Neural cell (in vitro differentiated cells): ENCODE measurements around the gene ASB6. TPM values are rescaled to one million over a fixed set of nuclear protein-coding genes. Genes with fewer than 3 reads are reported as not detected.

Experiments used
- H2AFZ ChIP-seq: fragments of 200-600, 300-800 bp; sonication (generic), shearing (Covaris generic); 2 replicates; pipeline ENCODE4 v1.6.0; 2014; ENCODE audit warnings: low read depth, mild to moderate bottlenecking, antibody characterized with exemption, low read length, moderate library complexity
- H3F3A ChIP-seq: fragments of 200-600 bp; shearing (Covaris generic); 2 replicates; pipeline ENCODE4 v1.6.1; 2016; ENCODE audit warnings: mild to moderate bottlenecking, moderate library complexity, mixed read lengths, antibody characterized with exemption, low read length; ENCODE audit not compliant: insufficient read depth, poor library complexity, severe bottlenecking
- H3K27ac ChIP-seq: fragments of 200-600, 300-800 bp; sonication (generic), shearing (Covaris generic); 2 replicates; pipeline ENCODE4 v1.5.1; 2014; ENCODE audit warnings: mild to moderate bottlenecking, low read length, moderate library complexity
- H3K27me3 ChIP-seq: fragments of 300-800, 200-600 bp; sonication (generic), shearing (Covaris generic); 2 replicates; pipeline ENCODE4 v1.6.0; 2014; ENCODE audit warnings: mild to moderate bottlenecking, low read depth, low read length, moderate library complexity; ENCODE audit not compliant: insufficient read depth
- H3K36me3 ChIP-seq: fragments of 300-800, 200-600 bp; sonication (generic), shearing (Covaris generic); 2 replicates; pipeline ENCODE4 v1.5.1; 2014; ENCODE audit warnings: mild to moderate bottlenecking, antibody characterized with exemption, low read length, moderate library complexity; ENCODE audit not compliant: insufficient read depth
- H3K4me2 ChIP-seq: fragments of 300-800, 200-600 bp; sonication (generic), shearing (Covaris generic); 2 replicates; pipeline ENCODE4 v1.6.0; 2014; ENCODE audit warnings: mild to moderate bottlenecking, low read length
- H3K4me3 ChIP-seq: fragments of 300-800, 200-600 bp; sonication (generic), shearing (Covaris generic); 2 replicates; pipeline ENCODE4 v1.5.1; 2014; ENCODE audit warnings: mild to moderate bottlenecking, low read length, moderate library complexity
- H3K79me2 ChIP-seq: fragments of 200-600 bp; shearing (Covaris generic); replicated peaks from 2 replicates; pipeline ENCODE4 v1.6.0; 2014; ENCODE audit warnings: mild to moderate bottlenecking, low read length, moderate library complexity; ENCODE audit not compliant: insufficient read depth
- H3K9ac ChIP-seq: fragments of 300-800, 200-600 bp; sonication (generic), shearing (Covaris generic); 2 replicates; pipeline ENCODE4 v1.6.1; 2016; ENCODE audit warnings: mild to moderate bottlenecking, low read length, mixed read lengths
- H3K9me2 ChIP-seq: fragments of 200-600 bp; shearing (Covaris generic); 2 replicates; pipeline ENCODE4 v1.6.1; 2016; ENCODE audit warnings: mild to moderate bottlenecking, low read length, mixed read lengths; ENCODE audit not compliant: insufficient read depth
- H3K9me3 ChIP-seq: fragments of 200-600, 300-800 bp; sonication (generic), shearing (Covaris generic); 2 replicates; pipeline ENCODE4 v1.6.1; 2016; ENCODE audit warnings: mild to moderate bottlenecking, mixed run types, low read length, moderate library complexity, mixed read lengths
- H4K20me1 ChIP-seq: fragments of 200-600 bp; shearing (Covaris generic); 2 replicates; pipeline ENCODE4 v1.6.1; 2016; ENCODE audit warnings: mild to moderate bottlenecking, mixed run types; ENCODE audit not compliant: insufficient read depth
- CTCF ChIP-seq: fragments of 450-650 bp; IDR thresholded peaks from 2 replicates; pipeline ENCODE4 v1.5.1; 2014; ENCODE audit warnings: antibody characterized with exemption, mild to moderate bottlenecking, moderate library complexity; ENCODE audit not compliant: poor library complexity, severe bottlenecking
- EP300 ChIP-seq: fragments of 450-650 bp; conservative IDR thresholded peaks from 2 replicates; pipeline ENCODE4 v1.6.1; 2014; ENCODE audit warnings: antibody characterized with exemption, mild to moderate bottlenecking, moderate library complexity; ENCODE audit not compliant: poor library complexity, severe bottlenecking
- EZH2 ChIP-seq: fragments of 200-600, 300-800 bp; shearing (Covaris generic), sonication (generic); IDR thresholded peaks from 2 replicates; pipeline ENCODE4 v1.6.1; 2014; ENCODE audit warnings: antibody characterized with exemption, low read length, borderline replicate concordance, mild to moderate bottlenecking; ENCODE audit not compliant: insufficient read depth, poor library complexity, severe bottlenecking
- MXI1 ChIP-seq: fragments of 450-650 bp; conservative IDR thresholded peaks from 2 replicates; pipeline ENCODE4 v1.6.1; 2014; ENCODE audit warnings: antibody characterized with exemption, mild to moderate bottlenecking; ENCODE audit not compliant: poor library complexity, severe bottlenecking
- POLR2AphosphoS5 ChIP-seq: IDR thresholded peaks from 2 replicates; pipeline ENCODE4 v1.6.1; 2012
- RAD21 ChIP-seq: fragments of 450-650 bp; conservative IDR thresholded peaks from 2 replicates; pipeline ENCODE4 v1.6.1; 2014; ENCODE audit warnings: antibody characterized with exemption, mild to moderate bottlenecking, moderate library complexity
- SMC3 ChIP-seq: fragments of 450-650 bp; conservative IDR thresholded peaks from 2 replicates; pipeline ENCODE4 v1.6.1; 2014; ENCODE audit warnings: antibody characterized with exemption, mild to moderate bottlenecking, moderate library complexity; ENCODE audit not compliant: poor library complexity
- TAF1 ChIP-seq: IDR thresholded peaks from 2 replicates; pipeline ENCODE4 v1.6.1; 2012; ENCODE audit warnings: low read depth
- polyA plus RNA-seq: library from polyadenylated mRNA; depleted of rRNA; stranded (reverse); fragments of >200 nt; gene quantifications from 2 replicates; pipeline ENCODE4 v1.2.3, GENCODE V29; 2014
- TF ChIP-seq, protein P1 (sequence below): IDR thresholded peaks from 2 replicates; pipeline ENCODE4 v1.6.1; 2012; ENCODE audit warnings: borderline replicate concordance

The ASB6 gene
- polyA plus RNA-seq, 1 donor from 2014 or later, result 18.4 TPM

DNA sequence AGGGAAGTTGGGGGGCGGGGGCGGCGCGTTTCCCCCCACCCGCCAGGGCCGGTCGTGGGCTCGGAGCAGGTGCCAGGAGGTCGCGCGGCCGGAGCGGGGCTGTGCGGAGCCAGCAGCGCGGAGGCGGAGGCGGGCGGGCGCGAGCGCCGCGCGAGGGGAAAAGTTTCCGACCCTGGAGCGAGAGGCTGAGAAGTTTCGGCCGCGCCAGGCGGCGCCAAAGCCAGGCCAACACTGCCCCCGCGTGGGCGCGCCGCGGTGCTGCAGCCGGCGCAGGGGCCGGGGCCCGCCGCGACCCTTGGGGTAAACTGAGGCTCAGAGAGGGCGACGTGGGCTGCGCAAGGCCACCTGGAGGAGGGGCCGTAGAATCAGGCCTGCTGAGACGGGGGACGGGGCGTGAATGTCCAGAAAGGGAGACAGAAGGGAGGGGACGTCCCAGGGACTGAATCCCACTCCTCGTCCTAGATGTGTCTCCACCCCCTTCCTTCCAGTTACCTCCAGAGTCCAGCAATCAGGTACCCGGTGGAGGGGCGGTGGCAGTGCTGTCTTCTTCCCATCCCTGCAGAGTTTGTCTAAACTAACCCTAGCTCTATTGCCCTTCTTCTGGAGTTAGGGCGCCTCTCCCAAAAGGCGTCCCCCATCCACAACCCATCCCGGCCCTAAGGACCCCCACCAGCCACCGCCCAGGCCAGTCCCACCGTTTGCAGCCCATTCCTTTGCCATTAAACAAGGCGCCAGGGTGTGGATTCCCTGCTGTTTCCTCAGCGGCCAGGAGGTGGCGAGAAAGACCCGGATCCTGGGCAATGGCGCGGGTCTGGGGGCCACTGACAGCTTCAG is 31.3 kb downstream of the ASB6 start:
- Histone ChIP-seq H4K20me1 (no peaks in the 10 kb centered on the region), H2AFZ (no peak overlapping the region), H3K9ac (peak overlapping the region; percentile 40), H3K36me3 (no peaks in the 10 kb centered on the region), H3K4me2 (no peak overlapping the region), H3K27ac (no peak overlapping the region), H3K4me3 (peak overlapping the region; percentile 52), H3K79me2 (no peaks in the 10 kb centered on the region), H3K9me2 (no peaks in the 10 kb centered on the region), H3K9me3 (no peaks in the 10 kb centered on the region), H3K27me3 (no peaks in the 10 kb centered on the region), H3F3A (no peaks in the 10 kb centered on the region)
- peak; percentile 100 for TF ChIP-seq SMC3
- peak; percentile 62 for TF ChIP-seq MXI1
- TF ChIP-seq, protein P1, sequence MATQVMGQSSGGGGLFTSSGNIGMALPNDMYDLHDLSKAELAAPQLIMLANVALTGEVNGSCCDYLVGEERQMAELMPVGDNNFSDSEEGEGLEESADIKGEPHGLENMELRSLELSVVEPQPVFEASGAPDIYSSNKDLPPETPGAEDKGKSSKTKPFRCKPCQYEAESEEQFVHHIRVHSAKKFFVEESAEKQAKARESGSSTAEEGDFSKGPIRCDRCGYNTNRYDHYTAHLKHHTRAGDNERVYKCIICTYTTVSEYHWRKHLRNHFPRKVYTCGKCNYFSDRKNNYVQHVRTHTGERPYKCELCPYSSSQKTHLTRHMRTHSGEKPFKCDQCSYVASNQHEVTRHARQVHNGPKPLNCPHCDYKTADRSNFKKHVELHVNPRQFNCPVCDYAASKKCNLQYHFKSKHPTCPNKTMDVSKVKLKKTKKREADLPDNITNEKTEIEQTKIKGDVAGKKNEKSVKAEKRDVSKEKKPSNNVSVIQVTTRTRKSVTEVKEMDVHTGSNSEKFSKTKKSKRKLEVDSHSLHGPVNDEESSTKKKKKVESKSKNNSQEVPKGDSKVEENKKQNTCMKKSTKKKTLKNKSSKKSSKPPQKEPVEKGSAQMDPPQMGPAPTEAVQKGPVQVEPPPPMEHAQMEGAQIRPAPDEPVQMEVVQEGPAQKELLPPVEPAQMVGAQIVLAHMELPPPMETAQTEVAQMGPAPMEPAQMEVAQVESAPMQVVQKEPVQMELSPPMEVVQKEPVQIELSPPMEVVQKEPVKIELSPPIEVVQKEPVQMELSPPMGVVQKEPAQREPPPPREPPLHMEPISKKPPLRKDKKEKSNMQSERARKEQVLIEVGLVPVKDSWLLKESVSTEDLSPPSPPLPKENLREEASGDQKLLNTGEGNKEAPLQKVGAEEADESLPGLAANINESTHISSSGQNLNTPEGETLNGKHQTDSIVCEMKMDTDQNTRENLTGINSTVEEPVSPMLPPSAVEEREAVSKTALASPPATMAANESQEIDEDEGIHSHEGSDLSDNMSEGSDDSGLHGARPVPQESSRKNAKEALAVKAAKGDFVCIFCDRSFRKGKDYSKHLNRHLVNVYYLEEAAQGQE, result peak; percentile 6
- TF ChIP-seq RAD21, result peak; percentile 100
- no peak for TF ChIP-seq POLR2AphosphoS5
- TF ChIP-seq CTCF, result peak; percentile 98
- no peak for TF ChIP-seq EZH2
- TF ChIP-seq EP300, result peak; percentile 26
- TF ChIP-seq TAF1, result no peak

- H3K79me2 ChIP-seq, result no peaks in the 10 kb centered on the region
- H3K4me2 ChIP-seq, result no peak overlapping the region
- no peaks in the 10 kb centered on the region for H3K36me3 ChIP-seq
- TF ChIP-seq EP300 (no peak), SMC3 (no peak), POLR2AphosphoS5 (no peak), CTCF (no peak), TAF1 (no peak), RAD21 (no peak), MXI1 (no peak), EZH2 (no peak)
- TF ChIP-seq, protein P1, result no peak
- no peak overlapping the region for H2AFZ ChIP-seq
- H3K9me3 ChIP-seq, result no peaks in the 10 kb centered on the region
- H3K4me3 ChIP-seq, result peak overlapping the region; percentile 52
- no peak overlapping the region for H3K27ac ChIP-seq
- no peaks in the 10 kb centered on the region for H3F3A ChIP-seq
- H3K9me2 ChIP-seq, result no peaks in the 10 kb centered on the region
- no peaks in the 10 kb centered on the region for H3K27me3 ChIP-seq
- no peak overlapping the region for H3K9ac ChIP-seq
- no peaks in the 10 kb centered on the region for H4K20me1 ChIP-seq
Measured at GRCh38 chr9:129610213-129610472, 31.8 kb downstream of the ASB6 start.
